Gastroesophageal sphincter (tissue), 4 donors: ENCODE results near the gene IQSEC1. TPM values are rescaled to one million over a fixed set of nuclear protein-coding genes. Genes with fewer than 3 reads are reported as not detected.
A peak's percentile ranks its signal among the peaks of the same experiment; 100 is the strongest.

Experiments used
- ATAC-seq: fragments of 150-250 bp; one replicate; pipeline ENCODE4 v1.9.1; 2016; ENCODE audit warnings: mild to moderate bottlenecking, moderate library complexity
- H3K27ac ChIP-seq, 4 donors: fragments of 200-600 bp; sonication (generic) in 3 of 4; 1 replicate in 3 of 4; 2 replicates in 1 of 4; pipeline ENCODE4 v1.5.1; 2016 to 2019
- H3K27me3 ChIP-seq: fragments of 200-600 bp; sonication (generic); one replicate; pipeline ENCODE4 v1.5.1; 2019
- H3K36me3 ChIP-seq, 2 donors: fragments of 200-600 bp; sonication (generic); one replicate each; pipeline ENCODE4 v1.5.1; 2019; ENCODE audit warnings: control low read depth in 1 of 2
- H3K4me1 ChIP-seq, 3 donors: fragments of 200-600 bp; sonication (generic); 1 replicate in 2 of 3; 2 replicates in 1 of 3; pipeline ENCODE4 v1.5.1; 2016 to 2019; ENCODE audit warnings: control low read depth in 2 of 3
- H3K4me3 ChIP-seq, 2 donors: fragments of 200-600 bp; sonication (generic); one replicate each; pipeline ENCODE4 v1.5.1; 2019; ENCODE audit warnings: mild to moderate bottlenecking in 1 of 2, moderate library complexity in 1 of 2
- H3K9me3 ChIP-seq, 3 donors: fragments of 200-600 bp; sonication (generic); one replicate each; pipeline ENCODE4 v1.5.1; 2017 to 2019; ENCODE audit warnings: control low read depth in 2 of 3
- CTCF ChIP-seq, 4 experiments: fragments of 200-600 bp in 2 of 4; fragments of 450-650 bp in 2 of 4; sonication (generic) in 1 of 4; IDR thresholded peaks; one replicate each; pipeline ENCODE4 v1.5.1; 2017 to 2019; ENCODE audit warnings: antibody characterized with exemption in 4 of 4, mild to moderate bottlenecking in 2 of 4, moderate library complexity in 2 of 4
- EP300 ChIP-seq: sonication (generic); formaldehyde crosslinking; IDR thresholded peaks from one replicate; pipeline ENCODE4 v1.6.1; 2017; ENCODE audit warnings: antibody characterized with exemption, mild to moderate bottlenecking
- POLR2A ChIP-seq, 2 donors: fragments of 450-650 bp; IDR thresholded peaks; one replicate each; pipeline ENCODE4 v1.6.1; 2017; ENCODE audit warnings: antibody characterized with exemption in 2 of 2, mild to moderate bottlenecking in 2 of 2, moderate library complexity in 1 of 2
- POLR2AphosphoS5 ChIP-seq: sonication (generic); formaldehyde crosslinking; IDR thresholded peaks from one replicate; pipeline ENCODE4 v1.6.1; 2017; ENCODE audit warnings: antibody characterized with exemption
- WGBS, 2 donors: methylation state at CpG; one replicate each; pipeline ENCODE4 v1.1.5; 2018; ENCODE audit warnings: low coverage in 1 of 2; 5-methylcytosine and 5-hydroxymethylcytosine counted together
- total RNA-seq, 4 donors: library from RNA; depleted of rRNA; stranded (reverse); fragments of >200 nt; gene quantifications; one replicate each; pipeline ENCODE4 v1.1.0, GENCODE V29; 2016

Gene IQSEC1
- total RNA-seq, 4 donors from 2014 or later: 49.5 to 104 (median 61.7) TPM

DNA sequence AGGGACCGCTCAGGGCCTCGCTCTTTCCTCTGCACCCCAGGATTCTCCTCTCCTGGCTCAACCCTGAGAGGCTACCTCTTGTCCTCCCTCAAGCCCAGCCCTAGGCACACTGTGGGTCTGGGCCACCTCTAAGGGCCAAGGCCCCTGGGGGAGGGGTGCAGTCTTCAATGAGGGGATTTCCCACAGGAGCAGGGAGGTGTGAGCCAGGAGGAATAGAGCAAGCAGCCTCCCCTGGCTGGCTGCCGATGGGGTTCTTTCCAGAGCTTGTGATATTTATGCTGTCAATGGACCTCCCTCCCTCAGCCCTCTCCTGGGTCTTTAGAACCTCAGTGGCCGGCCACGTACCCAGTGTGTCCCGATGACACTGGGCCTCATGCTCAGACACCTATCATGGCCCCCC, 132.4 kb downstream of the IQSEC1 start:
- no peak for ATAC-seq
- peaks cover 0 to 85% (median 52%) of the 10 kb centered on the region in 3 donors for H3K4me1 ChIP-seq
- H3K27me3 ChIP-seq: no peaks in the 10 kb centered on the region
- H3K36me3 ChIP-seq: peaks cover 0 to 40% of the 10 kb centered on the region in 2 donors
- no CpG with 5 or more reads among the region's 6 CpGs for WGBS, 2 donors
- no peak overlapping the region for H3K4me3 ChIP-seq
- H3K27ac ChIP-seq: no peak overlapping the region
- no peaks in the 10 kb centered on the region for H3K9me3 ChIP-seq
- TF ChIP-seq POLR2A (IDR thresholded peaks at IDR 0.05) (no peak), POLR2AphosphoS5 (no peak), CTCF (IDR thresholded peaks at IDR 0.05) (no peak), EP300 (no peak)

- no peak for ATAC-seq
- Histone ChIP-seq H3K27ac (peak overlapping the region in 3 of 4 donors; percentile 74 to 77 (median 76)), H3K9me3 (no peaks in the 10 kb centered on the region), H3K36me3 (peaks cover 0 to 53% of the 10 kb centered on the region in 2 donors), H3K27me3 (no peaks in the 10 kb centered on the region), H3K4me3 (no peak overlapping the region), H3K4me1 (peaks cover 0 to 85% (median 54%) of the 10 kb centered on the region in 3 donors)
- WGBS, 2 donors: 87 to 88% methylated on average over 2 to 3 of the region's 10 CpGs
- TF ChIP-seq EP300 (no peak), POLR2A (IDR thresholded peaks at IDR 0.05) (no peak), CTCF (IDR thresholded peaks at IDR 0.05) (no peak), POLR2AphosphoS5 (no peak)
Measured at GRCh38 chr3:12939137-12939536, 134.1 kb downstream of the IQSEC1 start.

DNA sequence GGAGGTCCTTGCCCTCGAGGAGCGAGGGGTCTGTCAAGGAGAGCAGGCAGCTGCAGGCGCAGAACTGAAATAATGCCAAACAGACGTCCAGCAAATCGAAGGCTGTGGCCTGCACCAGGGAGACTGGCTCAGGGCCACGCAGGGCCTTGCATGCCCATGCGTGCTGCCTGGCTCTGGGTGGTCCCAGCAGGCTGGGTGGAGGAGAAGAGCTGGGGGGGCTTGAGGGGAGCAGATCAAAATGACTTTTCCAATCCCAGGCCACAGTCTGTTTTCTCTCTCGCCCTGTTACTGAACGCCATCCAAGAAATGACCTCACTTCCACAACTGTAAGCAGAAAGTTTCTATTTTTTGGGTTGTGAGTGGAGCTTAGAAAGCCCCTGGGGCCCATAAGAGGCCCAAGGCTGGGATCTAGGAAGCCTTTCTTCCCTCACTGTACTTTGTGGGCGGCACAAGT, 134.9 kb downstream of the IQSEC1 start:
- Histone ChIP-seq H3K27me3 (no peaks in the 10 kb centered on the region), H3K4me1 (peaks cover 0 to 85% (median 55%) of the 10 kb centered on the region in 3 donors), H3K4me3 (no peak overlapping the region), H3K36me3 (peaks cover 0 to 57% of the 10 kb centered on the region in 2 donors), H3K27ac (peak overlapping the region in 3 of 4 donors; percentile 74 to 77 (median 76)), H3K9me3 (no peaks in the 10 kb centered on the region)
- 0 to 25% methylated on average over 2 to 6 of the region's 10 CpGs for WGBS, 2 donors
- no peak for TF ChIP-seq POLR2A (IDR thresholded peaks at IDR 0.05)
- TF ChIP-seq EP300: no peak
- TF ChIP-seq POLR2AphosphoS5: no peak
- peak; percentile 35 for ATAC-seq

GRCh38 chr3:12935861-12936830, 137.1 kb downstream of the IQSEC1 start:
- H3K9me3 ChIP-seq: no peaks in the 10 kb centered on the region
- WGBS, 2 donors: 93 to 100% methylated on average over 2 to 3 of the region's 67 CpGs
- H3K36me3 ChIP-seq: peaks cover 0 to 55% of the 10 kb centered on the region in 2 donors
- no peak overlapping the region for H3K4me3 ChIP-seq
- peak overlapping the region in 2 of 4 donors; percentile 84 to 86 for H3K27ac ChIP-seq
- no peak for TF ChIP-seq POLR2AphosphoS5
- no peak for TF ChIP-seq CTCF (IDR thresholded peaks at IDR 0.05)
- TF ChIP-seq POLR2A (IDR thresholded peaks at IDR 0.05): no peak
- no peak for TF ChIP-seq EP300
- ATAC-seq: no peak
- no peaks in the 10 kb centered on the region for H3K27me3 ChIP-seq
- H3K4me1 ChIP-seq: peaks cover 0 to 93% (median 64%) of the 10 kb centered on the region in 3 donors

GRCh38 chr3:12935023-12935860, 138.0 kb downstream of the IQSEC1 start:
- ATAC-seq: no peak
- Histone ChIP-seq H3K36me3 (peaks cover 0 to 55% of the 10 kb centered on the region in 2 donors), H3K9me3 (no peaks in the 10 kb centered on the region), H3K27me3 (no peaks in the 10 kb centered on the region), H3K4me1 (peaks cover 0 to 91% (median 61%) of the 10 kb centered on the region in 3 donors), H3K4me3 (no peak overlapping the region), H3K27ac (peak overlapping the region in 3 of 4 donors; percentile 72 to 86 (median 84))
- 17 to 80% methylated on average over 1 to 3 of the region's 37 CpGs for WGBS, 2 donors
- TF ChIP-seq CTCF (IDR thresholded peaks at IDR 0.05) (no peak), POLR2AphosphoS5 (no peak), EP300 (no peak), POLR2A (IDR thresholded peaks at IDR 0.05) (no peak)
